AG10803 (cell line): ENCODE data around the gene TIMD4.
A peak's percentile ranks its signal among the peaks of the same experiment; 100 is the strongest.

Experiments
- DNase-seq: peaks from one replicate; pipeline ENCODE4 v3.0.0; 2010; ENCODE audit warnings: low read depth
- H3K4me3 ChIP-seq: 2 replicates; pipeline ENCODE4 v1.5.1; 2011; ENCODE audit warnings: mild to moderate bottlenecking, low read length, control low read depth
- TF ChIP-seq, protein P1 (sequence below): conservative IDR thresholded peaks from 2 replicates; pipeline ENCODE4 v1.5.1; 2011; ENCODE audit warnings: mild to moderate bottlenecking, low read length, control low read depth, inconsistent platforms

Gene TIMD4

DNA sequence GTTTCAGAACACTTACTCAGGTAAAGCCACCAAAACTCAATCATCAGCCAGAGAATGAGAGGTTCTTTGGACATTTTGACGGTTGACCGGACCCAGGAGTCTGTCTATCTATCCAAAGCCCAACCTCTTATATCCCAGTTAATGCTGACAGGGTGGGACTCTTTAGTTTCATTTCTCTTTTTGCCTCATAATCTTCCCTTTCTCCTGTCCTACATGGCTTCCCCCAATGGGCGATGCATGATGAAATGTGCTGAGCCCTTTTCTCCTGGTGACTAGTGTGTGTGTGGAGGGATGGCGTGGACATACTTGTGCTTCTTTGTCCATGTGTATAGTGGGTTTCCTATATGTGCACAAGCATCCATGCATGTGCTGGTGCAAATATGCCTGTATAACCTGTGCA, at the start of gene TIMD4:
Gene TIMD4 (minus strand): TSS at position 102 of the 400 bp plus-strand sequence. CDS start 28 bp downstream, at position 74.
- no peak for DNase-seq
- TF ChIP-seq, protein P1, sequence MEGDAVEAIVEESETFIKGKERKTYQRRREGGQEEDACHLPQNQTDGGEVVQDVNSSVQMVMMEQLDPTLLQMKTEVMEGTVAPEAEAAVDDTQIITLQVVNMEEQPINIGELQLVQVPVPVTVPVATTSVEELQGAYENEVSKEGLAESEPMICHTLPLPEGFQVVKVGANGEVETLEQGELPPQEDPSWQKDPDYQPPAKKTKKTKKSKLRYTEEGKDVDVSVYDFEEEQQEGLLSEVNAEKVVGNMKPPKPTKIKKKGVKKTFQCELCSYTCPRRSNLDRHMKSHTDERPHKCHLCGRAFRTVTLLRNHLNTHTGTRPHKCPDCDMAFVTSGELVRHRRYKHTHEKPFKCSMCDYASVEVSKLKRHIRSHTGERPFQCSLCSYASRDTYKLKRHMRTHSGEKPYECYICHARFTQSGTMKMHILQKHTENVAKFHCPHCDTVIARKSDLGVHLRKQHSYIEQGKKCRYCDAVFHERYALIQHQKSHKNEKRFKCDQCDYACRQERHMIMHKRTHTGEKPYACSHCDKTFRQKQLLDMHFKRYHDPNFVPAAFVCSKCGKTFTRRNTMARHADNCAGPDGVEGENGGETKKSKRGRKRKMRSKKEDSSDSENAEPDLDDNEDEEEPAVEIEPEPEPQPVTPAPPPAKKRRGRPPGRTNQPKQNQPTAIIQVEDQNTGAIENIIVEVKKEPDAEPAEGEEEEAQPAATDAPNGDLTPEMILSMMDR = no peak
- no peak within 1 kb of the TSS for H3K4me3 ChIP-seq

DNA sequence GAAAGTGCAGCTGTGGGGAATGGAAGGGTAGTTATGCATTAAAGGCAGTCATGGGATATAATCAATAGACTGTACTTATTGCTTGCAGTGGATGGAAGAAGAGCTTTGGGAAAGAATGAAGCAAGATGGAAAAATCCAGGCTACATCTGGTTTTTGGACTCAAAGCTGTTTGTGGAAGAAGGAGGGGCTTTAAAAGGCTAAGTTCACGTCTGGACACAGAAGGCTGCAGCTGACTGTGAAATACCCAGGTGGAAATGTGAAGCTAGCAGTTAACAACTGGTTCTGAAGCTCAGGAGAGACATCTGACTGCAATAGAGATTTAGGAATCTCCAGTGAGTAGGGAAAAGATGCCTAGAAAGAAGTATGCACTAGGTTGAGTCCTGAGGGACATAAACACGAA, 43.2 kb upstream of the TIMD4 start:
- DNase-seq = no peak
- H3K4me3 ChIP-seq = no peak overlapping the region
- TF ChIP-seq, protein P1 = no peak

DNA sequence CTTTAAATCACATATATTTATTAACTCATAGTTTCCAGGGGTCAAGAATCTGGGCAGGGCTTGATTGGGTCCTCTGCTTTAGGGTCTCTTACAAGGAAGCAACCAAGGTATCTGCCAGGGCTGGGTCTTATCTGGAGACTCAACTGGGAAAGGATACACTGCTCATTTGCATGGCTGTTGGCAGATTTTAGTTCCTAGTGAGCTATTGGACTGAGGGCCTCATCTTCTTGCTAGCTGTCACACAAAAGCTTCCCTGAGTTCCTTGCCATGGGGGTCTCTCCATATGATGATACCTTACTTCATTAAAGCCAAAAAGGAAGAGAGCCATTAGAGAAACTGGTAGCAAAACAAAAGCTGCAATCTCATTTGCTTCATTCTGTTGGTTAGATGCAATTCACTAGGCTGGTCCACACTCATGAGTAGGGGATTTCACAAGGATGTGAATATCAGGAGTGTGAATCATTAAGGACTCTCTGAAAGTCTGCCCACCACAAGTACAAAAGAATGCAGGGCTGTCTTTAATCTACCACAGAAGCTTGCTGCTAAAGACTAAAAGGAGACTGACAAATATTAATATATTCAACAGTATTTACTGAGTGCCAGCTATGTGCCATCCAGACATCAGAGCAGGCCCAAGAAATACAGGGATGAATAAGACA, 42.0 kb upstream of the TIMD4 start:
- TF ChIP-seq, protein P1 = no peak
- no peak overlapping the region for H3K4me3 ChIP-seq
- peak; percentile 72 for DNase-seq

DNA sequence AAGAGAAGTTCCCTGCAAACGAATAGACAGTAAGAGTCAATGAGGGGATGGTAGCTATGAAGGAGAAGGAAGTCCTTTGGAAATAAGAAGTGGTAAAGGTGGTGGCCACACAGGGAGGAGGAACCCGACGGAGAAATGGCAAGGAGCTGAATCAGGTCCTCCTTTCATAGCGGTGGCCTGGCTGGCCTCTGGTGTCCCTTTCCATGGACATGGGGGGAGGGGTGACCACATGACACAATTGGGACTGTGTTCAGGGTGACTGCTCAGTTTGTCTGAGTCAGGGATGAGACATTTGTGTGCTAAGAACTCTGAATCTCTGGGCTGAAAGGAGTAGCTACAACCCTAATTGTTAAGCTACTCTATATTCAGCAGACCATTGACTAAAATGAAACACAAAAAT, 28.7 kb upstream of the TIMD4 start:
- TF ChIP-seq, protein P1 = no peak
- no peak for DNase-seq
- H3K4me3 ChIP-seq = no peak overlapping the region

DNA sequence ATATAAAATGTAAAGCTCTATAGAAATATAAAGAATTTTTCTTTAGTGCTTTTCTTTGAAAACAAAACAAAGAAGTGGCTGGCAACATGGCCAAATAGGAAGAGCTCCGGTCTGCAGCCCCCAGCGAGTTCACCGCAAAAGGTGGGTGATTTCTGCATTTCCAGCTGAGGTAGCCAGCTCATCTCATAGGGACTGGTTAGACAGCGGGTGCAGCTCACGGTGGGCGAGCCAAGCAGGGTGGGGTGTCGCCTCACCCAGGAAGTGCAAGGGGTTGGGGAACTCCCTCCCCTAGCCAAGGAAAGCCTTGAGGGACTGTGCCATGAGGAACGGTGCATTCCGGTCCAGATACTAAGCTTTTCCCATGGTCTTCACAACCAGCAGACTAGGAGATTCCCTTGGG, 21.0 kb upstream of the TIMD4 start:
- DNase-seq = no peak
- no peak overlapping the region for H3K4me3 ChIP-seq
- TF ChIP-seq, protein P1 = no peak

DNA sequence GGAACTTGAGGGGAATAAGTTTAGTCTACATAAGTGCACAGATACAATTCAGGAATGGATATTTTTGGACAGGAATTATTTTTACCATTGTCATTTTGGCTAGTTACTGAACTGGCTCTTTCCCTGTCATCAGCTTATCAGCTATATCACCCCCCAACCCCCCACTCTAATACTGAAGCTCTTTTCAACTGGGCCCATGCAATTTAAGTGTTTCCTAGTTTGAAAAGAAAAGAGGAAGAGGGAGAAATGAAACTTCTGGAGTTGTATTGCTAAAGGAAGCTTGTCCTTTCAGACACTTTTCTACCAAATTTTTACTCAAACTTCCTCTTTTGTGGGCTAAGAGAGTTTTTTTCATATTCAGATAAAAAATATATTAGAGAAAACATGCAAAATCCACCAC, 18.5 kb upstream of the TIMD4 start:
- no peak for DNase-seq

DNA sequence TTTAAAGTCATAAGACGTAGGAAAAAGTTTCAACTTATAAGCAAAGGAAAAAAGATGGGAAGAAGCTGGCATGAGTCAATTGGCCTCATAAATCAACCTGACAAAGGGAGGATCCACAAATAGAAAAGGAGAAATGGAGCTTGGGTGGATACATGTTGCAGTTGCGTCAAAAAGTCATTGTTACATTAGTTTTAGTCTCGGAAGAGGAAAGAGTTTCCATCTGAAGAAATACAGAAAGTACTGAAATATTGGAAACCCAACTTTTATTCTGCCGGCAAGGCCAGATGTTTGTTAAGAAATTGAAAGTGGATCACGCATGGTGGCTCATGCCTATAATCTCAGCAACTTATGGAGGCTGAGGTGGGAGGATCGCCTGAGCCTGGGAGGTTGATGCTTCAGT, 11.3 kb upstream of the TIMD4 start:
- TF ChIP-seq, protein P1 = no peak
- no peak for DNase-seq
- H3K4me3 ChIP-seq = no peak overlapping the region

More for the DNA sequence above, 18.5 kb upstream of the TIMD4 start:
- H3K4me3 ChIP-seq = no peak overlapping the region
- TF ChIP-seq, protein P1 = no peak
